GM21526 (cell line): ENCODE data around the gene CD300LG.
"Not testable (repeated sequence)": the region's sequence is repeated elsewhere in the genome, so short reads cannot be mapped to it uniquely, and the experiment has no call there.

Experiments used
- ATAC-seq: cut with Tn5 transposase; IDR thresholded peaks from one replicate; pipeline ENCODE4 v1.9.1; 2021; ENCODE audit warnings: moderate library complexity; ENCODE audit not compliant: unreplicated experiment, low FRiP score

Gene CD300LG, protein sequence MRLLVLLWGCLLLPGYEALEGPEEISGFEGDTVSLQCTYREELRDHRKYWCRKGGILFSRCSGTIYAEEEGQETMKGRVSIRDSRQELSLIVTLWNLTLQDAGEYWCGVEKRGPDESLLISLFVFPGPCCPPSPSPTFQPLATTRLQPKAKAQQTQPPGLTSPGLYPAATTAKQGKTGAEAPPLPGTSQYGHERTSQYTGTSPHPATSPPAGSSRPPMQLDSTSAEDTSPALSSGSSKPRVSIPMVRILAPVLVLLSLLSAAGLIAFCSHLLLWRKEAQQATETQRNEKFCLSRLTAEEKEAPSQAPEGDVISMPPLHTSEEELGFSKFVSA

DNA sequence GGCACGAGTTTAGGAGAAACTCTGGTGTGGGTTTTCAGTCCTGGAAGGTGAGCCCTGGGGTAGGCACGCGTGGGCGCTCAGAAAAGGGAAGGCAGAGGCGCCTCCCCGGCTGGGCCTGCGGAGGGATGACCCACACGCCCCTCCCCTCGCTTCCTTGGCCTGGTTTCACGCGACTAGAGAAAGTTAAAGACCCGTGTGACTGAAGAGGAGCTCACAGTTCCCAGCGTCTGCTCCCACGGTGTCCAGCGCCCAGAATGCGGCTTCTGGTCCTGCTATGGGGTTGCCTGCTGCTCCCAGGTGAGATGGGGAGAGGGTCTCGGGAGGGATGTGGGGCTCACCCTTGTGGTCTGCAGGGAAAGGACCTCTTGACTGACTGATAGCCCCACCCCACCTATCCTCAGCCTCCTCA, at the start of gene CD300LG:
TSS of gene CD300LG (plus strand) at position 214 of the 409 bp plus-strand sequence. CDS start at position 255, 41 bp downstream.
- no peak for ATAC-seq

DNA sequence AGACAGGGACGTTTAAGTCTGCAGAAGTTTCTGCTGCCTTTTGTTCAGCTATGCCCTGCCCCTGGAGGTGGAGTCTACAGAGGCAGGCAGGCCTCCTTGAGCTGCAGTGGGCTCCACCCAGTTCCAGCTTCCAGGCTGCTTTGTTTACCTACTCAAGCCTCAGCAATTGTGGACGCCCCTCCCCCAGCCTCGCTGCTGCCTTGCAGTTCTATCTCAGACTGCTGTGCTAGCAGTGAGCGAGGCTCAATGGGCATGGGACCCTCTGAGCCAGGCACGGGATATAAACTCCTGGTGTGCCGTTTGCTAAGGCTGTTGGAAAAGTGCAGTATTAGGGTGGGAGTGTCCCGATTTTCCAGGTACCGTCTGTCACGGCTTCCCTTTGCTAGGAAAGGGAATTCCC, 49.0 kb upstream of the CD300LG start:
- not testable (repeated sequence) for ATAC-seq

DNA sequence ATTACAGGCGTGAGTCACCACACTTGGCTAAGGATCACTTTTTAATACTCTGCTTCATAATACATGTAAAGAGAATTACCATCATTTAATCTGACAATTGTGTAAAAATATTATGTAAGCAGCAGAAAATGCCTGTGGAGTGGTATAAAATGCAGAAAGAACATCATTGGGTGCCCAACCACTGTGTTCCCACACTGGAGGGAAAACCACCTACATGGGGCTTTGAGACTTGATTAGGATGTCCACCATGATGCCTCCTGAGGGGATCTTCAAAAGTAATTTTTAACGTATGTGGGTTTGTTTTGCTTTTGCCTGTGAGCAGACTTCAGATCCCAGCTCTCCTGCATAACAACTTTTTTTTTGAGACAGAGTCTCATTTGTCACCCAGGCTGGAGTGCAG, 47.9 kb upstream of the CD300LG start:
- ATAC-seq: no peak

DNA sequence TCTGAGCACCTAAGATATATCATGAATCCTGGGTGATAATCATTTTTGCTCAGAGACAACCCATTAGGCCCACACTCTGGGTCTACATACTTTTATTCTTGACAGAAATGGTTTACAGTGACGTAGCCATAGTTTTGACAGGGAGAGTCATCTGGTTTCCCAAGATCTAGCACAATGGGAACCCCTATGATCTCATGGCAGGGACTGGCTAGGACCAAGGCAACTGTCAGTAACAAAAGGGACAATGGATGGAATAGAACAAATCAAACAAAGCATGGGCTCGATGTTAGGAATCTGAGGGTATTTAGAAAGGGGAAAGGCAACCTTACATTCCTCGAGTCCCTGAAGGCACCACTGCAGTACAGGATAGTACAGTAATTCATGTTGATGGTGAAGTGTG, 46.2 kb upstream of the CD300LG start:
- ATAC-seq: no peak

DNA sequence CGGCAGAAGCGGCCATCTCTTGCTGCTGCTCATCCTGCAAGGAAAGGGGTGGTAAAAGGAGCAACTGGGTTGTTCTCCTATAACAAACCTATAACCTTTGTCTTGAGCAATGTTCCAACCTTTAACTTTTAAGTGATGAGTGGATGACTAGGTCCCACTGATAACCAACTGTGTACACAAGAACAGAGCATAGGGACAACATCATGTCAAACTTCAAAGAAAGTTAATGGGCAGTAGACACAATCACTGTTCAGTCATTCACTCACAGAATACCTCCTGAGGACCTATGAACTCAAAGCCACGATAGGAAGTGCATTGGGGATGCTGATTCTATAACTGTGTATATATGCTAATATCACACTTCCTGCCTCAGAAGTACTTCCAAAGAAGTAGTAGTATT, 45.1 kb upstream of the CD300LG start:
- ATAC-seq: no peak

DNA sequence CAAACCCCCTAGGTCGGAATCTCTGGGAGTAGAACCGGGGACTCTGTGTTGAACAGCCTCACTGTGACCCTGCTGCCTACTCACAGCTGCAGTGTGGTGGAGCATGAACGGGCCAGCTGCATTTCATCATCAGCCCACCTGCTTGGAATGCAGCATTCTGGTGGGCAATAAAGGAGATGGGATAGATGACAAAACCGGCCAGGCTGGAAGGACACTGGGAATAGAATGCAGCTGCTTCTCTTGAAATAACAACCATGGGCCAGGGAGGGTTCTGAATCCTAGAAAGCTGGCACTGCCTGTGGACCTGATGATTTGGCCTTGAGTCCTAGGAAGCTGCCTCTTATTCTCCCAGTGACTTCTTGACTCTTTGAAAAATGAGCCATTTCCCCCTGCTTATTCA, 43.2 kb upstream of the CD300LG start:
- ATAC-seq: no peak

DNA sequence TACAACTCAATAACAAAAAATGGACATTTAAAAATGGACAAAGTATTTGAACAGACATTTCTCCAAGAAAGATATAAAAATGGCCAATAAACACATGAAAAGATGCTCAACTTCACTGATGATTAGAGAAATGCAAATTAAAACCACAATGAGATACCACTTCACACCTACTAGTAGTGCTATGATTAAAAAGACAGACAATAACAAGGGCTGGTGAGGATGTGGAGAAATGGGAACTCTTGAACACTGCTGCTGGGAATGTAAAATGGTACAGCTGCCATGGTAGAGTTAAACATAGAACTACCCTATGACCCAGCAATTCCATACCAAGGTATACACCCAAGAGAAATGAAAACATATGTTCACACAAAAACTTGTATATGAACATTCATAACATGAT, 41.9 kb upstream of the CD300LG start:
- ATAC-seq: no peak

DNA sequence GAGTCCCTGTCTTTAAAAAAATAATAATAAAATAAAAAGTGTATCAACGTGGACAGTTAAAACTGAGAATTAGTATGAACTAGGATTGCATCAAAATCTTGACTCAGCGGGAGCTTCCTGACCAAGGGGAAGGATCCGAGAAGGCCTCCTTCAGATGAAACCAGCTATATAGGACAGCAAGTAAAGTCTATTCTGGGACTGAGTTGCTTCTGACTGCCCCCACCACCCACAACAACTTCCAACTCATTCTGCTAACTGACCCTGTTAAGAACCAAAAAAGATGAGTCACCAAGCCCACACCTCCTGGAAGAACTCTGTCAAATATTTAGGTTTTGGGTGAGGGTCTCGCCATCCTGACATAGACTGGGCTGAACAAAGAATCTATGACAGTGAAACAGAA, 38.9 kb upstream of the CD300LG start:
- ATAC-seq: no peak

DNA sequence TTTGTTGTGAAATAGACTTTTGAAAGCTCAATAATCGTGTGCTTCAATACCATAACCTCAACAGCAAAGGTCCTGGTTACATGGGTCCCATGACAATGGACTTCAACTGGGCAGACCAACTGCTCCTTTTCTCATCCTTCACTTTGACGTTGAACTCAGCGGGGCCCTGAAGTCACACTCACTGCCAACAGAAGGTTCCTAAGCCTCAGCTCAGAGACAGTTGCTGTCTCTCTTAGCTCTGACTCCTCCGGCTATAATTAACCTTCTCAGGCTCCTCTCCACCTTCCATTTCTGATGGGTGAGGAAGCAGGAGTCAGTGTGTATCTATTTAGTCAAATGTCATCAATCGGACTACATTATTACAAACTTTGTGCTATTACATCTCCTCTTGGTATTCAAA, 37.9 kb upstream of the CD300LG start:
- ATAC-seq: no peak

DNA sequence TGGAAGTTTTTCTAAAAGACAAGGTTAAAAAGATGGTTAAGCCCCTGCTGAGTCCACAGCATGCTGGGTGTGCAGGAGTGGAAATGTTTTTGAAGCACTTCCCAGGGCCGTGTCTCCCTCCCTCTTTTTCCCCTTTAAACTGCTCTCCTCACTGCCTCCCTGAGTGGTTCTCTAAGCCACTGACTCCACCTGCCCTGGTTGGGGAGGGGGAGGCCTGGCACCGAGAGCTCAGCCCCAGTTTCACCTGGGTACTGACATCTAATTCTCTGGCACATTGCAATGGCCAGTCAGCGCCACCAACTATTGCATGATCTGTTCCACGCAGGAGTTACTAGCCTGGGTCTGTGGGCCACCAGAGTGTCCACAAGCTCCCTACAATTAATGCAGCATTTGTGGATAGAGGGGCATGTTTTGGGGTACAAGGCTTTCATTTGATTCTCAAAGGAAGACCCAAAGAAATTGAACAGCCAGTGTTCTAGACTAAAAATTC, 36.7 kb upstream of the CD300LG start:
- ATAC-seq: no peak

DNA sequence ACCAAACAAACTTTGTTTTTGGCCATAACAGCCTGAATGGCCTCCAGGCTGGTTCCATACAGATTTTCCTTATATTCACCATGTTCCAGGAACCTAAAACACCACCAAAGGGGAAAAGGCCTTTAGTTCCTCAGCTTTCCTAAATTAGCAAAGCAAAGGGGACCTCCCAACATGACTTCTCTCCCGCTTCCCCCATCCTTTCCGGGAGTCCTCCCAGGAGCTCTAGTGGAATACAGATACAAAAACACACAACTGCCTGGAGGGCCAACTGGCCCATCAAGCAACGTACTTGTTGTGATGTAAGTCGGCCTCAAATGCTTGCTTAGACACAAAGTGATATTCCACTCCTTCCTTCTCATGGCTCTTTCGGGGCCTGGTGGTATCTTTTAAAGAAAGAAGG, 36.2 kb upstream of the CD300LG start:
- ATAC-seq: no peak

DNA sequence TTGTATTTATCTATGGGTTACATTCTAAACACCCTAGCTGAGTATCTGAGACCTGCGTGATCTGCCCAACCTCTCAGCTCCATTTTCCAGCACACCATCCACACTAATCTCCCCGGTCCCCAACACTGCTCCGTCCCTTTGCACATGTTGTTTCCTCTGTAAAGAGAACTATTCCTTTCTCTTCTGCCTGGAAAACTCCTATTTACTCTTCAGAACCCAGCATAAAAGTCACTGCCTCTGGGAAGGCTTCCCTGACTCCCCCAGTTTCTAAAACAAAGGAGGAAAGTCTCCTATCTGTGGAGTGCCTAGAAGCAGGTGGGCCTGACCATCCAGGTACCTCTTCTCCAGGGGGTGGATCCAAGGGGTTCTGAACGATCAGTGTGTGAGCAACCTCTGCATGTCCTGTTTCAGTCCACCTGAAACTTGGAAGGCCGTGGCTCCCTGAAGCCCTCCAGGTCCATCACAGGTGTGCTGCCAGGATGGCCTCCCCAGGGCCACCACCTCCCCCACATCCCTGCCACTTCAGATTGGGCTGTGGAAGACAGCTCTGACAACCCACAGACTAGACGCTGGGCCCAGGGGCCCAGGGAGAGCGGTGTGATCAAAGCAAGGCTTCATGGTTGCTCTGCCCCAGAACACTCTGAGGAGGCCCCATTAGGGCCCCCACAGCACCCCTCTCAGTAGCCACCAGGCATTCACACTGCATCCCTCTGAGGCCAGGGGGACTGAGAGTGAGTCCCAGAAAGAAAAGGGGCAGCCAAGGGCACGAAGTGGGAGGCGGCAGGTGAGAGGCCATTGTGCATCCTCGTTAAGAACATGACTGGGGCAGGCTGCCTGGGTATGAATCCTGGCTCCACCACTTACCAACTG, 34.3 kb upstream of the CD300LG start:
- ATAC-seq: no peak

DNA sequence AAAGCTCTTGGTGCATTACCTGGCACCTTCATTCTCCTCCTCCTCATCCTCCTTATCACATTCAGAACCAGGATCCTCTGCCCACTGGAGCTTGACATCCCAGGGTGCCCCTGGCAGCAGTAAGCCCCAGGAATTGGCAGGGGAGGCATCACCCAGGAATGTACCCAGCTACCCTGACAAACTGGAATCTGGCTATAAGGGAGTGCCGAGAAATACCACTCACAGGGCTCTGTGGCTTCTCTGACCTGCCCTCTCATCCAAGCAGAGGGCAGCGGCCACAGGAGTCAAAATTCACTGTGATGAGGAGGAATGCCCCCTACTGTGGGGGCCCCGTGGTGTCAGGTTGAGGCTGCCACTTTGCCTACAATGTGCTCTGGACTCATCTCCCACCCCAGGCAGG, 33.6 kb upstream of the CD300LG start:
- no peak for ATAC-seq

DNA sequence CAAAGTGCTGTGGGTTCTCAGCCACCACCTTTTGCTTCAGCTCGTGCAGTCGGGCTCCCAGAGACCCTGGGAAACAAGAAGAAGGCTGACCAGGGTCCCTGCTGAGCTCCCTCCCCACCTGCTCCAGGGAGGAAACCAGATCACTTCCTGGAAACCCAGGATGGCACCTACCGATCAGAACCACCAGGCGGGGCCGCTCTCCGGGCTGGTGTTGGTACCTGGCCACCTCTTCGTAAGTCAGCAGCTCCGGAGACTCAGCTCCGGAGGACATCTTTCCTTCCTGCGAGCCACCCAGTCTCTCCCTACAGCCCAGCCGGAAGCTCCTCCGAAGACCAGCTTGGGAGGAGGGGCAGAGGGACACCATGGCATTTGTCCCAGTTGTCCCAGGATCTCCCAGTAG, 33.0 kb upstream of the CD300LG start:
- ATAC-seq: no peak

DNA sequence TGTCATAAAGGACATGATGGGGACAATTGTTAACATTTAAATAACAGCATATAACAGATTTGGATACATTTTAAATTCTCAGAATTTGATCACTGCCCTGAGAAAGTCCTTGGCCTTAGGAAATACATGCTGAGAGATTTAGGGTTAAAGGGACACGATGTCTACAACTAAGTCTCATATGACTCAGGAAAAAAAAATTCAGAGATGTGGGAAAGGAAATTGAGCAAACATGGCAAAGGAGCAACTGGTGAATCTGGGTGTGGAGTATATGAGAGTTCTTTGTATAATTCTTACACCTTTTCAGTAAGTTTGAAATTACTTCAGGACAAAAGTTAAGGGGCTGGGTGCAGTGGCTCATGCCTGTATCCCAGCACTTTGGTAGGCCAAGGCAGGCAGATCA, 32.3 kb upstream of the CD300LG start:
- no peak for ATAC-seq

DNA sequence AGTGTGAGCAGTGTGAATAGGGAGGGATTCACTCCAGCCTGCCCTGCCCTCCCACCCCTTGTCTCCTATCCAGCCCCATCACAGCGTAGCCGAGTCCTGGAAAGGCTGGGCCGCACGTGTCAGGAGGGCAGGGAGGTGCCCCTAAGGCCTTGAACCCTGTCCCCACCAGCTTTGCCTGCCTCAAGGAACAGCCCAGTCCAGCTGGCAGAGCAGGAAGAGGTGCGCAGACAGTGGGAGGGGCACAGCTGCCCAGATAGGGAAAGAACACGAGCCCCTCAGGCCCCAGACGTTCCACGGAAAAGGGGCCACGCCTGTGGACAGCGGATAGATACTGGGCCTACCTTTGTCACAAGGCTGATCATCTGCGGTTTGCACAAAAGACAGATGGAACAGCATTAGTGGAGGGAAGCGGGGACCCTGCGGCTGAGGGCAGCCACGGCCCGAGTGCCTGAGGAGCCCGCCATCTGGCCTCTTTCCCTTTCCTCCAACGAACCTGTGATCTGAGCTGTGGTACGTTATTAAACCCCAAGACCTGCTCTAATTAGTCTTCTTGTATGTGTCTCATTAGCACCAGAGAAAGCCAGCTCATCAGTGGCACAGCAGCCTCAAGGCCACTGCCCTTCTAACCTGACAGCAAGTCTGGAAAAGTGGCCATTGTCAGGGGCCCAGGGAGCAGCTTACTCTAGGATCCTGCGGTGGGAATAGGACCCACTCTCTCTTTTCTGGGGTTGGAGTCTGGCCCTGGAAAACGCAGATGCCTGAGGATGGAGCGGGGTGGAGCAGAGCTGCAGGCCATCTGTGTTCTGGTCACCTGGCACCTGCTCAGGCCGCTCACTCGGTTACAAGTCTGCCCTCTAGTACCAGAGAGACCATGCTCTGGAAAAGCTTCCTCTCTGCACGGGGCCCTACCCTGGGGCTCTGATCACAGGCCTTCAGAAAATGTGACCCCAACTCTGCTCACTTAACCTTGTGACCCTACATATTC, 30.3 kb upstream of the CD300LG start:
- no peak for ATAC-seq

DNA sequence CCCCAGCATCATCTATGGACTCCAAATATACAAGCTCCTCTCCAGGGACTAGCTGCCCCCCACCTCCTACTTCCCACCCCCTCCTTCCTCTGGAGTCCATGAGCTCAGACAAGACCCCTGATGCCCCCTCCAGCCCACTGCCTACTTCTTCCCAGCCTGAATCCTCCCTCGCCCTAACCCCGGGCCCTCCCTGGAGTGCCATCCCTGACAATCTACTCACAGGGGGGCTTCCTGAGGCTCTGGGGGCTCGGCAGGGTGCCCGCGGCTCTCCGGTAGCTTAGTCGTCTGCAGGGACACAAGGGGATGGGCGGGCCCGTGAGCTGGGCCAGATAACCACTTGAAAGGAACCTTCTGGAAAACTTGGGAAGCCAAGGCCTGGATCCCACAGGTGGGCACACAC, 29.1 kb upstream of the CD300LG start:
- no peak for ATAC-seq

DNA sequence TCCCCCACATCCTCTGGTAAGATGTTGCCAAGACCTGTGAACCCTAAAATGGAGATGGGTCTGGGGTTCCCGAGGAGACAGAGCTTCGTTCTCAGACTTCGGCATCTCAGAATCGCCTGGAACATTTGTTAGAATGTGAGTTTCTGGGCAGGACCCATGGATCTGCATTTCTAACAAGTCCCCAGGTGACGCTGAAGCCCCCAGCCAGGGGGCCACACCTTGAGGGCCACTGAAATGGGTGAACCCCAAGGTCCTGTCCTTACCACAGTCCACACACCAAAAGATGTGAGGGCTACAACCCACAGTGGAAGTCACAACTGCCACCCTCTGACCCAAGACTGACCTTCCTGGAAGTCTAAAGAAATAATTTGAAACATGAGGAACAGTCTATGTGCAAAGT, 28.0 kb upstream of the CD300LG start:
- no peak for ATAC-seq

DNA sequence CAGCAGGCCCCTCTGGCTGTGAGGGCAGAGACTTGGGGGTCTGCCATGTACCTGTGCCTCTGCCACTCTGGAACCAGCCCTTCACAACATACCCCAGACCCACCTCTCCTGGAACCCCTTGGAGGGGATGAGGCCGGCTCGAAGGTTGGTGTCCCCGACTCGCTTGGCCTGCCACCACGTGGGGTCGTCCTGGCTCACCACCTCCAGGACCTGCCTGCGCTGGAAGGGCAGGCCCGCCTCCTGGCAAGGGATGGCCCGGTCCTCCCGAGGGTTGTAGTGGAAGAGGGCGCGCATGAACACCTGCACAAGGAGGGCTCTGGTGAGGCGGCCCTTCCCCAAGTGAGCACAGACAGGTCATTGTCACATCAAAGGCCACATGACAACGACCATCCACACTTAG, 26.2 kb upstream of the CD300LG start:
- ATAC-seq: no peak

DNA sequence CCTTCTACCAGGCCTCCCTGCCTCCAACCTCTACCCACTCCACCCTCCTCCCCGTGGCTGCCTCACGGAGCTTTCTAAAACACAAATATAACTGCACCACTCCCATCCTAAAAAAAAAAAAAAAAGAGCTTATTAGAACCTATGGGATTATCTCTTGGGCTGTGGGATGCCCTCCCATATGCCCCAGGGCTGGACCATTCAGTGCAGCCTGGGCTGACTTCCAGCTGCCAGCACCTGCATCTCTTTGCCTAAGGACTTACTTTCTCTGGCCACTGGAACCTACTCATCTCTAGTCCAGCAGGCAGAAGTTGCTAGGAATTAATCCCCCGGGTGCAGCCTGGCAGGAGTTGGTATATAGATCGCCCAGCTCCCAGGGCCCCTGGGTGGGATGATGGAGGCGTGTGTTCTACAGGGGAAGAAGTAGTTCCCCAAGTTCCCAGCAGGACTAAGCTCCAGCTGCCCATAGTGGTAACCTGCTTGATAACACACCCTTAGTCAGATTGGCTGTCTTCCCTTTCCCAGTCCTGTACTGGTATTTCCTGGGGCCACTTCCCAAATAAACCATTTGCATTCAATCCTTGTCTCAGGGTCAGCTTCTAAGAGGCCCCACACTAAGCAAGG, 24.3 kb upstream of the CD300LG start:
- no peak for ATAC-seq
